CD4-positive, alpha-beta T cell (primary cell): ENCODE results near the gene GAPT. TPM values are rescaled to one million over a fixed set of nuclear protein-coding genes. Genes with fewer than 3 reads are reported as not detected.
A peak's percentile ranks its signal among the peaks of the same experiment; 100 is the strongest.
"Not testable (repeated sequence)": the region's sequence is repeated elsewhere in the genome, so short reads cannot be mapped to it uniquely, and the experiment has no call there.

ENCODE experiments used
- ATAC-seq: fragments of 200-7000 bp; cut with Tn5 transposase; one replicate; pipeline ENCODE4 v1.10.0; 2022; ENCODE audit warnings: mild to moderate bottlenecking; ENCODE audit not compliant: poor library complexity
- CTCF ChIA-PET: fragments of 350-600 bp; sonication (Branson Sonifier 250); formaldehyde crosslinking; loops from one replicate; lab custom pipeline; 2021; ENCODE audit warnings: antibody characterized with exemption, inconsistent platforms; lab: Charles Lee
- POLR2A ChIA-PET: fragments of 350-600 bp; sonication (Branson Sonifier 250); formaldehyde crosslinking; loops from one replicate; lab custom pipeline; 2021; ENCODE audit warnings: antibody characterized with exemption, inconsistent platforms; lab: Charles Lee
- DNase-seq, 14 experiments: peaks; one replicate each; pipeline ENCODE4 v3.0.0-alpha.2; 2013 to 2020; ENCODE audit warnings: mixed read lengths in 2 of 14
- H3K27ac ChIP-seq, 2 donors: one replicate each; pipeline versions ENCODE4 v1.5.1 to v1.7.0; 2013; ENCODE audit warnings: low read length in 2 of 2, low read depth in 1 of 2, mild to moderate bottlenecking in 1 of 2
- H3K27me3 ChIP-seq, 2 experiments: 1 replicate in 1 of 2; 2 replicates in 1 of 2; pipeline versions ENCODE4 v1.6.1 to v1.7.0; 2013; ENCODE audit warnings: low read length in 2 of 2, control low read depth in 1 of 2, mild to moderate bottlenecking in 1 of 2, moderate library complexity in 1 of 2; ENCODE audit not compliant: insufficient read depth in 2 of 2, control insufficient read depth in 1 of 2
- H3K36me3 ChIP-seq: one replicate; pipeline ENCODE4 v1.6.1; 2013; ENCODE audit warnings: low read length, control low read depth; ENCODE audit not compliant: insufficient read depth
- H3K4me1 ChIP-seq: one replicate; pipeline ENCODE4 v1.6.1; 2013; ENCODE audit warnings: low read length, control low read depth; ENCODE audit not compliant: insufficient read depth
- H3K4me3 ChIP-seq: one replicate; pipeline ENCODE4 v1.5.1; 2013; ENCODE audit warnings: mild to moderate bottlenecking, low read length, moderate library complexity
- H3K9me3 ChIP-seq, 2 experiments: 1 replicate in 1 of 2; 2 replicates in 1 of 2; pipeline versions ENCODE4 v1.6.1 to v1.7.0; 2013; ENCODE audit warnings: low read length in 2 of 2, mild to moderate bottlenecking in 2 of 2, control low read depth in 1 of 2, moderate library complexity in 1 of 2; ENCODE audit not compliant: control insufficient read depth in 1 of 2, insufficient read depth in 1 of 2
- H3K27ac Mint-ChIP-seq: one replicate; pipeline ENCODE4 v1.8.0; 2020; ENCODE audit warnings: mixed read lengths
- H3K27me3 Mint-ChIP-seq: one replicate; pipeline ENCODE4 v1.8.0; 2021; ENCODE audit warnings: mixed read lengths
- H3K36me3 Mint-ChIP-seq: one replicate; pipeline ENCODE4 v1.8.0; 2021; ENCODE audit warnings: low read depth, mixed read lengths
- H3K4me1 Mint-ChIP-seq: one replicate; pipeline ENCODE4 v1.8.0; 2021; ENCODE audit warnings: low read depth, mixed read lengths
- H3K4me3 Mint-ChIP-seq: one replicate; pipeline ENCODE4 v1.8.0; 2020; ENCODE audit warnings: mild to moderate bottlenecking, mixed read lengths
- H3K9me3 Mint-ChIP-seq: one replicate; pipeline ENCODE4 v1.8.0; 2020; ENCODE audit warnings: mixed read lengths
- CTCF ChIP-seq: fragments of 200-600 bp; IDR thresholded peaks from one replicate; pipeline ENCODE4 v1.8.0; 2022; ENCODE audit warnings: antibody characterized with exemption, mild to moderate bottlenecking
- intact Hi-C, 2 experiments: fragments of 100-400 bp; cut with DNase I in 1 of 2; cut with micrococcal nuclease in 1 of 2; formaldehyde crosslinking; loops; one replicate each; pipeline versions ENCODE4 v1.15.1 to v1.9.0; 2023 to 2025; cut with DNase I, micrococcal nuclease
- total RNA-seq, 174 experiments: library from RNA in 2 of 174; stranded (reverse) in 2 of 174; gene quantifications; one replicate each; pipeline ENCODE4 v1.2.3 and lab custom pipeline; 2021 to 2026

The GAPT gene
- total RNA-seq, 2 experiments from 2014 or later: not detected

GRCh38 chr5:58530942-58531490 lies 39.8 kb downstream of the GAPT start:
- intact Hi-C loops: no loop called here
- no peak overlapping the region for H3K4me3 ChIP-seq
- H3K4me1 ChIP-seq: no peaks in the 10 kb centered on the region
- H3K9me3 ChIP-seq: peaks cover 5 to 14% of the 10 kb centered on the region in 2 experiments
- H3K9me3 Mint-ChIP-seq: peaks cover 14% of the 10 kb centered on the region
- H3K4me1 Mint-ChIP-seq: no peaks in the 10 kb centered on the region
- no peaks in the 10 kb centered on the region for H3K36me3 ChIP-seq
- DNase-seq (no peak), ATAC-seq (no peak)
- POLR2A ChIA-PET: no interaction called here
- no peaks in the 10 kb centered on the region for H3K27me3 ChIP-seq
- no peaks in the 10 kb centered on the region for H3K27me3 Mint-ChIP-seq
- no peak overlapping the region for H3K4me3 Mint-ChIP-seq
- no peak overlapping the region for H3K27ac Mint-ChIP-seq
- no peaks in the 10 kb centered on the region for H3K36me3 Mint-ChIP-seq
- CTCF ChIA-PET: no interaction called here
- H3K27ac ChIP-seq: no peak overlapping the region
- no peak for TF ChIP-seq CTCF

DNA sequence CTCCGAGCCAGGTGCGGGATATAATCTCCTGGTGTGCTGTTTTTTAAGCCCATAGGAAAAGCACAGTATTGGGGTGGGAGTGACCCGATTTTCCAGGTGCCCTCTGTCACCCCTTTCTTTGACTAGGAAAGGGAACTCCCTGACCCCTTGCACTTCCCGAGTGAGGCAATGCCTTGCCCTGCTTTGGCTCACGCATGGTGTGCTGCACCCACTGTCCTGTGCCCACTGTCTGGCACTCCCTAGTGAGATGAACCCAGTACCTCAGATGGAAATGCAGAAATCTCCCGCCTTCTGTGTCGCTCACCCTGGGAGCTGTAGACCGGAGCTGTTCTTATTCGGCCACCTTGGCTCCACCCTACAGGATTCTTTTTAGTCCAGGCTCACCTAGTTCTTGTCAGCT lies 50.7 kb downstream of the GAPT start:
- H3K27ac Mint-ChIP-seq, H3K36me3 Mint-ChIP-seq, intact Hi-C loops, H3K9me3 Mint-ChIP-seq, H3K9me3 ChIP-seq, H3K4me3 ChIP-seq, CTCF ChIA-PET, H3K4me3 Mint-ChIP-seq, POLR2A ChIA-PET, DNase-seq, H3K27me3 ChIP-seq, H3K36me3 ChIP-seq, H3K27me3 Mint-ChIP-seq, H3K4me1 Mint-ChIP-seq, ATAC-seq, H3K4me1 ChIP-seq, H3K27ac ChIP-seq: not testable (repeated sequence)

DNA sequence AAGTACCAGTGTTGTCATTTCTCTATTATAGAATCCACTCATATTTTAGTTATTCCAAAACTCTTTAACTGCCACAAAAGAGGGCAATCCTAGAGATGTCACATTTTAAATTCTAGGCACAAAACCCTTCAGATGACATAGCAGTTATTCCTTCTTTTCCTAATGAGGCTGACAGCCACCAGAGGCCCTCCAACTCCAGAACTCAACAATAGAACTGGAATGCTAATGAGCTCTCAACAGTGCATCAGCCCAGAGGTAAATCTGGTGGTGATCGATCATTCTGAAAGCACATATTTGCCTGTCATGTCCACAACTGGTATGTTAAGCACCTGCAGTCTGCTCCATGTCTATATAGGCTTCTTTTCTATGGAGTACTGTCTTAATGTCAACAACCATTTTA lies 51.5 kb downstream of the GAPT start:
- ATAC-seq (no peak), DNase-seq (no peak)
- H3K27me3 ChIP-seq: no peaks in the 10 kb centered on the region
- H3K36me3 Mint-ChIP-seq: no peaks in the 10 kb centered on the region
- no peak overlapping the region for H3K27ac ChIP-seq
- no peak overlapping the region for H3K4me3 Mint-ChIP-seq
- POLR2A ChIA-PET: no interaction called here
- intact Hi-C loops: no loop called here
- H3K27me3 Mint-ChIP-seq: no peaks in the 10 kb centered on the region
- H3K4me3 ChIP-seq: no peak overlapping the region
- TF ChIP-seq CTCF: no peak
- peaks cover 0 to 7% of the 10 kb centered on the region in 2 experiments for H3K9me3 ChIP-seq
- CTCF ChIA-PET: no interaction called here
- no peaks in the 10 kb centered on the region for H3K4me1 ChIP-seq
- H3K9me3 Mint-ChIP-seq: peaks cover 9% of the 10 kb centered on the region
- no peaks in the 10 kb centered on the region for H3K36me3 ChIP-seq
- H3K4me1 Mint-ChIP-seq: no peaks in the 10 kb centered on the region
- H3K27ac Mint-ChIP-seq: no peak overlapping the region

DNA sequence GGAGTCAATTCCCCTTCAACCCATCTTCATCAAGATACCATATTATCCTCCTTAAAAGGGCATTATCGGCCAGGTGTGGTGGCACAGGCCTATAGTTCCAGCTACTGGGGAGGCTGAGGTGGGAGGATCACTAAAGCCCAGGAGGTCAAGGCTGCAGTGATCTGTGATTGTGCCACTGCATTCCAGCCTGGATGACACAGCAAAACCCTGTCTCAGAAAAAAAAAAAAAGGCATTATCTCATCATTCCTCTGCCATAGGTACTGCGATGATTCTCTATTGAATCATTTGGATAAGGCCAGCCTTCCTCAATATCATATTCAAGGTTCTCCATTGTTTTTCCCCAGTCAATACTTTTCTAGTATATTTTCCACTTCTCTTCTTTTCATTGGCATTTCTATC lies 52.5 kb downstream of the GAPT start:
- DNase-seq: peak in 2 of 14 experiments; percentile 13 to 31
- H3K27ac Mint-ChIP-seq: no peak overlapping the region

More for the DNA sequence above, 52.5 kb downstream of the GAPT start:
- ATAC-seq: no peak
- Mint-ChIP-seq H3K27me3 (peaks cover 3% of the 10 kb centered on the region), H3K9me3 (peaks cover 7% of the 10 kb centered on the region), H3K36me3 (no peaks in the 10 kb centered on the region), H3K4me1 (no peaks in the 10 kb centered on the region), H3K4me3 (no peak overlapping the region)
- CTCF ChIA-PET: no interaction called here
- no peak for TF ChIP-seq CTCF
- Histone ChIP-seq H3K4me1 (no peaks in the 10 kb centered on the region), H3K27ac (no peak overlapping the region), H3K36me3 (no peaks in the 10 kb centered on the region), H3K27me3 (no peaks in the 10 kb centered on the region), H3K9me3 (peaks cover 0 to 7% of the 10 kb centered on the region in 2 experiments), H3K4me3 (no peak overlapping the region)
- intact Hi-C loops: no loop called here
- POLR2A ChIA-PET: no interaction called here
